Stimulated activated CD4-positive, alpha-beta T cell treated with anti-CD3 and anti-CD28 coated beads, TNF-alpha, amount 100 ng/mL, for 24 hours (primary cell): ENCODE results near the gene SPTBN4.
"Not testable (repeated sequence)": the region's sequence is repeated elsewhere in the genome, so short reads cannot be mapped to it uniquely, and the experiment has no call there.

Source experiments
- DNase-seq, 3 experiments: peaks; one replicate each; pipeline ENCODE4 v3.0.0-alpha.2; 2020; ENCODE audit warnings: low read depth in 3 of 3

The SPTBN4 gene

GRCh38 chr19:40585982-40586422 lies 119.2 kb downstream of the SPTBN4 start:
- no peak for DNase-seq

GRCh38 chr19:40586611-40587010 lies 119.8 kb downstream of the SPTBN4 start:
- no peak for DNase-seq

GRCh38 chr19:40588110-40588854 lies 121.5 kb downstream of the SPTBN4 start:
- DNase-seq: no peak

- DNase-seq: no peak
Measured at GRCh38 chr19:40588926-40589569, 122.2 kb downstream of the SPTBN4 start.

- no peak for DNase-seq
Measured at GRCh38 chr19:40589591-40590429, 123.0 kb downstream of the SPTBN4 start.

GRCh38 chr19:40590464-40591265 lies 123.9 kb downstream of the SPTBN4 start:
- DNase-seq: no peak

- DNase-seq: not testable (repeated sequence)
Measured at GRCh38 chr19:40591724-40592123, 124.9 kb downstream of the SPTBN4 start.

GRCh38 chr19:40592170-40592569 lies 125.4 kb downstream of the SPTBN4 start:
- DNase-seq: no peak

GRCh38 chr19:40594255-40594654 lies 127.5 kb downstream of the SPTBN4 start:
- DNase-seq: no peak

- DNase-seq: no peak
Measured at GRCh38 chr19:40594657-40595091, 127.9 kb downstream of the SPTBN4 start.

GRCh38 chr19:40596608-40597328 lies 130.0 kb downstream of the SPTBN4 start:
- DNase-seq: no peak

GRCh38 chr19:40597329-40597838 lies 130.6 kb downstream of the SPTBN4 start:
- no peak for DNase-seq

- peak; percentile 66 to 83 (median 74) for DNase-seq
Measured at GRCh38 chr19:40598121-40598917, 131.5 kb downstream of the SPTBN4 start.

GRCh38 chr19:40598918-40599307 lies 132.1 kb downstream of the SPTBN4 start:
- DNase-seq: no peak

- DNase-seq: no peak
Measured at GRCh38 chr19:40599331-40599901, 132.6 kb downstream of the SPTBN4 start.

GRCh38 chr19:40599902-40600569 lies 133.2 kb downstream of the SPTBN4 start:
- no peak for DNase-seq

GRCh38 chr19:40600570-40601133 lies 133.9 kb downstream of the SPTBN4 start:
- no peak for DNase-seq

GRCh38 chr19:40601134-40601974 lies 134.6 kb downstream of the SPTBN4 start, which contains the start of gene LTBP4:
TSS of gene LTBP4 (plus strand) at chr19:40601369. CDS start at chr19:40601388, 19 bp downstream.
- no peak for DNase-seq
